ENCODE results near the gene SLC17A9.

SLC17A9 gene

GRCh38 chr20:62935204-62935967, 17.1 kb upstream of the SLC17A9 start:
- no peak for DNase-seq (ENCODE audit: extremely low read depth, insufficient read length)
- Histone ChIP-seq H3K27me3 (replicated peaks; ENCODE audit: control insufficient read depth, insufficient read depth, low read length) (no peaks in the 10 kb centered on the region), H3K4me3 (replicated peaks; ENCODE audit: low read depth, low read length) (no peak overlapping the region), H3K36me3 (ENCODE audit: control insufficient read depth, insufficient read depth, low read length) (peaks cover 13% of the 10 kb centered on the region)
- no peak for TF ChIP-seq CTCF (IDR thresholded peaks at IDR 0.05; ENCODE audit: insufficient read depth, low read length, poor library complexity, severe bottlenecking)

- no peaks in the 10 kb centered on the region for H3K27me3 ChIP-seq (replicated peaks; ENCODE audit: control insufficient read depth, insufficient read depth, low read length)
- H3K36me3 ChIP-seq (ENCODE audit: control insufficient read depth, insufficient read depth, low read length): peaks cover 13% of the 10 kb centered on the region
- no peak for DNase-seq (ENCODE audit: extremely low read depth, insufficient read length)
- TF ChIP-seq CTCF (IDR thresholded peaks at IDR 0.05; ENCODE audit: insufficient read depth, low read length, poor library complexity, severe bottlenecking): no peak
- H3K4me3 ChIP-seq (replicated peaks; ENCODE audit: low read depth, low read length): peak overlapping the region; percentile 94
These were observed 16.4 kb upstream of the SLC17A9 start for GRCh38 chr20:62935968-62936585.

- H3K27me3 ChIP-seq (replicated peaks; ENCODE audit: control insufficient read depth, insufficient read depth, low read length): no peaks in the 10 kb centered on the region
- no peak for TF ChIP-seq CTCF (IDR thresholded peaks at IDR 0.05; ENCODE audit: insufficient read depth, low read length, poor library complexity, severe bottlenecking)
- peak overlapping the region; percentile 94 for H3K4me3 ChIP-seq (replicated peaks; ENCODE audit: low read depth, low read length)
- H3K36me3 ChIP-seq (ENCODE audit: control insufficient read depth, insufficient read depth, low read length): peaks cover 16% of the 10 kb centered on the region
- peak; percentile 100 for DNase-seq (ENCODE audit: extremely low read depth, insufficient read length)
These were observed 15.0 kb upstream of the SLC17A9 start for GRCh38 chr20:62937268-62938104.

GRCh38 chr20:62938105-62938888, 14.2 kb upstream of the SLC17A9 start, which contains the start of gene GID8:
TSS of gene GID8 (plus strand) at chr20:62938147. CDS start at chr20:62941503, 3,356 bp downstream.
- H3K4me3 ChIP-seq (replicated peaks; ENCODE audit: low read depth, low read length): peak within 1 kb of the TSS; percentile 94
- peaks cover 17% of the 10 kb centered on the region for H3K36me3 ChIP-seq (ENCODE audit: control insufficient read depth, insufficient read depth, low read length)
- peak; percentile 66 for DNase-seq (ENCODE audit: extremely low read depth, insufficient read length)
- H3K27me3 ChIP-seq (replicated peaks; ENCODE audit: control insufficient read depth, insufficient read depth, low read length): no peaks in the 10 kb centered on the region
- TF ChIP-seq CTCF (IDR thresholded peaks at IDR 0.05; ENCODE audit: insufficient read depth, low read length, poor library complexity, severe bottlenecking): no peak

GRCh38 chr20:62940875-62941274, 11.6 kb upstream of the SLC17A9 start:
- TF ChIP-seq CTCF (IDR thresholded peaks at IDR 0.05; ENCODE audit: insufficient read depth, low read length, poor library complexity, severe bottlenecking): no peak
- Histone ChIP-seq H3K4me3 (replicated peaks; ENCODE audit: low read depth, low read length) (no peak overlapping the region), H3K36me3 (ENCODE audit: control insufficient read depth, insufficient read depth, low read length) (peaks cover 22% of the 10 kb centered on the region), H3K27me3 (replicated peaks; ENCODE audit: control insufficient read depth, insufficient read depth, low read length) (no peaks in the 10 kb centered on the region)
- DNase-seq (ENCODE audit: extremely low read depth, insufficient read length): no peak
